ENCODE measurements around the gene BRK1. TPM values are rescaled to one million over a fixed set of nuclear protein-coding genes. Genes with fewer than 3 reads are reported as not detected.
"Not testable (repeated sequence)": the region's sequence is repeated elsewhere in the genome, so short reads cannot be mapped to it uniquely, and the experiment has no call there.

The BRK1 gene
- total and polyA plus RNA-seq, 4 donors, result 108 to 184 (median 124) TPM

- DNase-seq (no peak), ATAC-seq (ENCODE audit: insufficient read depth, low FRiP score) (no peak)
- WGBS, 2 donors, result 63 to 80% methylated on average over 6 of the region's 6 CpGs
Observed at GRCh38 chr3:10162185-10162584, 46.7 kb downstream of the BRK1 start.

DNA sequence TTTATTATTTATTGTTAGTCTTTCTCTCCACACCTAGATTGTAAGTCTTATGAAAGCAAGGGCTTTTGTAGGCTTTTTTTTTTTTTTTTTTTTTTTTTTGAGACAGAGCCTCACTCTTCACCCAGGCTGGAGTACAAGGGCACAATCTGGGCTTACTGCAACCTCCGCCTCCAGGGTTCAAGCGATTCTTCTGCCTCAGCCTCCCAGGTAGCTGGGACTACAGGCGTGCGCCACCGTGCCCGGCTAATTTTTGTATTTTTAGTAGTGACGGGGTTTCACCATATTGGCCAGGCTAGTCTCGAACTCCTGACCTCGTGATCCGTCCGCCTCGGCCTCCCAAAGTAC lies 48.7 kb downstream of the BRK1 start:
- not testable (repeated sequence) for H3K9ac ChIP-seq (ENCODE audit: insufficient read depth in 1 of 2, low read length in 2 of 2); H3K27me3 ChIP-seq (ENCODE audit: control insufficient read depth in 3 of 3, insufficient read depth in 3 of 3, low read length in 2 of 3); H3K27ac ChIP-seq (ENCODE audit: low read depth in 1 of 2, low read length in 1 of 2); H3K36me3 ChIP-seq (ENCODE audit: control insufficient read depth in 4 of 4, insufficient read depth in 4 of 4, low read length in 4 of 4); H3K9me3 ChIP-seq (ENCODE audit: control insufficient read depth in 4 of 4, insufficient read depth in 3 of 4, low read length in 3 of 4); ATAC-seq (ENCODE audit: insufficient read depth, low FRiP score); H3K4me3 ChIP-seq; DNase-seq; H3K4me1 ChIP-seq (ENCODE audit: control insufficient read depth in 5 of 5, insufficient read depth in 5 of 5, low read length in 5 of 5)
- WGBS, 2 donors, result 71 to 79% methylated on average over 12 of the region's 12 CpGs

More at GRCh38 chr3:10162185-10162584, 46.7 kb downstream of the BRK1 start:
- H3K36me3 ChIP-seq (ENCODE audit: control insufficient read depth in 4 of 4, insufficient read depth in 4 of 4, low read length in 4 of 4), result no peaks in the 10 kb centered on the region
- H3K4me1 ChIP-seq (ENCODE audit: control insufficient read depth in 5 of 5, insufficient read depth in 5 of 5, low read length in 5 of 5), result peaks cover 0 to 1% (median 0%) of the 10 kb centered on the region in 5 donors
- no peaks in the 10 kb centered on the region for H3K9me3 ChIP-seq (ENCODE audit: control insufficient read depth in 4 of 4, insufficient read depth in 3 of 4, low read length in 3 of 4)
- H3K27me3 ChIP-seq (ENCODE audit: control insufficient read depth in 3 of 3, insufficient read depth in 3 of 3, low read length in 2 of 3), result no peaks in the 10 kb centered on the region
- no peak overlapping the region for H3K27ac ChIP-seq (ENCODE audit: low read depth in 1 of 2, low read length in 1 of 2)
- TF ChIP-seq, protein P1, sequence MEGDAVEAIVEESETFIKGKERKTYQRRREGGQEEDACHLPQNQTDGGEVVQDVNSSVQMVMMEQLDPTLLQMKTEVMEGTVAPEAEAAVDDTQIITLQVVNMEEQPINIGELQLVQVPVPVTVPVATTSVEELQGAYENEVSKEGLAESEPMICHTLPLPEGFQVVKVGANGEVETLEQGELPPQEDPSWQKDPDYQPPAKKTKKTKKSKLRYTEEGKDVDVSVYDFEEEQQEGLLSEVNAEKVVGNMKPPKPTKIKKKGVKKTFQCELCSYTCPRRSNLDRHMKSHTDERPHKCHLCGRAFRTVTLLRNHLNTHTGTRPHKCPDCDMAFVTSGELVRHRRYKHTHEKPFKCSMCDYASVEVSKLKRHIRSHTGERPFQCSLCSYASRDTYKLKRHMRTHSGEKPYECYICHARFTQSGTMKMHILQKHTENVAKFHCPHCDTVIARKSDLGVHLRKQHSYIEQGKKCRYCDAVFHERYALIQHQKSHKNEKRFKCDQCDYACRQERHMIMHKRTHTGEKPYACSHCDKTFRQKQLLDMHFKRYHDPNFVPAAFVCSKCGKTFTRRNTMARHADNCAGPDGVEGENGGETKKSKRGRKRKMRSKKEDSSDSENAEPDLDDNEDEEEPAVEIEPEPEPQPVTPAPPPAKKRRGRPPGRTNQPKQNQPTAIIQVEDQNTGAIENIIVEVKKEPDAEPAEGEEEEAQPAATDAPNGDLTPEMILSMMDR (IDR thresholded peaks at IDR 0.05; ENCODE audit: control extremely low read depth, extremely low read depth), result no peak
- H3K9ac ChIP-seq (ENCODE audit: insufficient read depth in 1 of 2, low read length in 2 of 2), result no peak overlapping the region
- no peak overlapping the region for H3K4me3 ChIP-seq

GRCh38 chr3:10164546-10165393 lies 49.3 kb downstream of the BRK1 start, which contains the start of gene IRAK2:
Gene IRAK2, plus strand, starts transcription at chr3:10164919. Its CDS starts 36 bp downstream, at chr3:10164955.
- Histone ChIP-seq H3K9ac (ENCODE audit: insufficient read depth in 1 of 2, low read length in 2 of 2) (no peak within 1 kb of the TSS), H3K4me3 (peak within 1 kb of the TSS; percentile 77), H3K27me3 (ENCODE audit: control insufficient read depth in 3 of 3, insufficient read depth in 3 of 3, low read length in 2 of 3) (no peaks in the 10 kb centered on the region), H3K36me3 (ENCODE audit: control insufficient read depth in 4 of 4, insufficient read depth in 4 of 4, low read length in 4 of 4) (peaks cover 0 to 1% (median 0%) of the 10 kb centered on the region in 4 donors), H3K9me3 (ENCODE audit: control insufficient read depth in 4 of 4, insufficient read depth in 3 of 4, low read length in 3 of 4) (peaks cover 0 to 4% (median 0%) of the 10 kb centered on the region in 4 donors), H3K4me1 (ENCODE audit: control insufficient read depth in 5 of 5, insufficient read depth in 5 of 5, low read length in 5 of 5) (peaks cover 0 to 4% (median 0%) of the 10 kb centered on the region in 5 donors), H3K27ac (ENCODE audit: low read depth in 1 of 2, low read length in 1 of 2) (peak within 1 kb of the TSS in 1 of 2 donors; percentile 79)
- WGBS, 2 donors, result 2 to 3% methylated on average over 65 to 76 of the region's 76 CpGs
- ATAC-seq (ENCODE audit: insufficient read depth, low FRiP score) (peak; percentile 94), DNase-seq (peak; percentile 51 to 68 (median 59))
- TF ChIP-seq, protein P1 (IDR thresholded peaks at IDR 0.05; ENCODE audit: control extremely low read depth, extremely low read depth), result peak; percentile 64

GRCh38 chr3:10166213-10166604 lies 50.7 kb downstream of the BRK1 start:
- WGBS, 2 donors, result 95 to 96% methylated on average over 5 of the region's 5 CpGs
- Histone ChIP-seq H3K4me3 (peak overlapping the region; percentile 4), H3K9me3 (ENCODE audit: control insufficient read depth in 4 of 4, insufficient read depth in 3 of 4, low read length in 3 of 4) (peaks cover 0 to 4% (median 0%) of the 10 kb centered on the region in 4 donors), H3K27me3 (ENCODE audit: control insufficient read depth in 3 of 3, insufficient read depth in 3 of 3, low read length in 2 of 3) (no peaks in the 10 kb centered on the region), H3K27ac (ENCODE audit: low read depth in 1 of 2, low read length in 1 of 2) (no peak overlapping the region), H3K4me1 (ENCODE audit: control insufficient read depth in 5 of 5, insufficient read depth in 5 of 5, low read length in 5 of 5) (peaks cover 0 to 10% (median 0%) of the 10 kb centered on the region in 5 donors), H3K36me3 (ENCODE audit: control insufficient read depth in 4 of 4, insufficient read depth in 4 of 4, low read length in 4 of 4) (peaks cover 0 to 1% (median 0%) of the 10 kb centered on the region in 4 donors), H3K9ac (ENCODE audit: insufficient read depth in 1 of 2, low read length in 2 of 2) (no peak overlapping the region)
- ATAC-seq (ENCODE audit: insufficient read depth, low FRiP score) (no peak), DNase-seq (no peak)
- TF ChIP-seq, protein P1 (IDR thresholded peaks at IDR 0.05; ENCODE audit: control extremely low read depth, extremely low read depth), result no peak
